PC-9 (cell line): ENCODE data around the gene EDEM1.

ENCODE experiments used
- CTCF ChIP-seq: fragments of 200-600 bp; sonication (generic); conservative IDR thresholded peaks from 2 replicates; pipeline ENCODE4 v1.6.1; 2017; ENCODE audit warnings: mixed run types, antibody characterized with exemption, mild to moderate bottlenecking, moderate library complexity
- EZH2 ChIP-seq: fragments of 200-600 bp; sonication (generic); IDR thresholded peaks from 2 replicates; pipeline ENCODE4 v1.8.0; 2017; ENCODE audit warnings: antibody characterized with exemption, low read depth

DNA sequence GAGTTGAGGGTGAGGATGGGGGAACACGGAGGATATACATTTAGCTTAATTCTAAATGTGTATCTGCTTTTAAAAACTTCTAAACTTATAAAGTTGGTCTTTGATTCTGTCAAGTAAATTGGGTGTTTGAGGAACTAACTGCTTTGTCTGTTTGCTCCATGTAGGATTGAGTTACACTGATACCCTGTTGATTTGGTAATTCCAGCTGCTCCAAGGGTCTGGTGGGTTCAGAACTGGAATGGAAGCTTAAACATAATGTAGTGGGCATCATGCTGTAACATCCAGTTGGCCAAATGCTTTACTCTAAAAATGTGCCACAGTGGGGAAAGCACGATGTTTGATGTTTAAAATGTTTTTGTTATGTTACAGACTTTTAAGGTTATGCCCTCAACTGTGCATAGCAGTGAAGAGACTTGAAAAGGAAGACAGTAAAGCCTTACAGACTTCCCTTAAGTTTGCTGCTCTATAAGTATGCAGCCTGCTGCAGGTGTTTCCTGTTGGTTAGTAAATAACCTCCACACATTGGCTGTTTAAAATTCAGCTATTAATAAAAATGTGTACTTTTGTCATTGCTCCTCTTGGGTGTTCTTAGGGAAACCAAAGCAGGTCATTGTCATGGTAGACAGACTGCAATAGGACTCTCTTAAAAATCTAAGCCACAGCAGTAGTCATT lies 5.9 kb upstream of the EDEM1 start:
- TF ChIP-seq CTCF = no peak
- TF ChIP-seq EZH2 = no peak
